IPS-11a (cell line): ENCODE measurements around the gene ADPRS.

Experiments used
- H3K4me3 ChIP-seq: one replicate; pipeline ENCODE4 v1.5.1; 2013; ENCODE audit warnings: low read depth, low read length, control low read depth

ADPRS gene

GRCh38 chr1:36128905-36129206, 40.2 kb downstream of the ADPRS start:
- H3K4me3 ChIP-seq = no peak overlapping the region

DNA sequence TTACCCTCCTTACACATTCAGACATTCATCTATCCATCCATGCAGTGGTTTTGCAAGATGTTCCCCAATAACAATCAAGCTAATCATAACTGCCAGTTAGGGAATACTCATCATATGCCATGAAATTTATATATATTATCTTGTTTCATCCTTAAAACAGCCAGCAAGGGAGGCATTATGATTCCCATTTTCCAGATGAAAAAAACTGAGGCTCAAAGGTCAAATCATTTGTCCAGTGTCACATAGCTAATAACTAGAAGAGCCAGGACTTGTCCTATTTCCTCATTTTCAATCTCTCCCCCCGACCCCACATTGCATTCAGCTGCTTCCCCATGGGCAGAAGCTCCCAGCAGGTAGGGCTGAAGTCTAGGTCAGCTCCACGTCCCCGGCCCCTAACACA, 43.3 kb downstream of the ADPRS start:
- H3K4me3 ChIP-seq = no peak overlapping the region

- H3K4me3 ChIP-seq = no peak overlapping the region
These were observed 44.8 kb downstream of the ADPRS start for GRCh38 chr1:36133484-36133883.

- H3K4me3 ChIP-seq = no peak overlapping the region
These were observed 45.3 kb downstream of the ADPRS start for GRCh38 chr1:36134031-36134430.

- H3K4me3 ChIP-seq = no peak overlapping the region
These were observed 46.0 kb downstream of the ADPRS start for GRCh38 chr1:36134505-36135329.

DNA sequence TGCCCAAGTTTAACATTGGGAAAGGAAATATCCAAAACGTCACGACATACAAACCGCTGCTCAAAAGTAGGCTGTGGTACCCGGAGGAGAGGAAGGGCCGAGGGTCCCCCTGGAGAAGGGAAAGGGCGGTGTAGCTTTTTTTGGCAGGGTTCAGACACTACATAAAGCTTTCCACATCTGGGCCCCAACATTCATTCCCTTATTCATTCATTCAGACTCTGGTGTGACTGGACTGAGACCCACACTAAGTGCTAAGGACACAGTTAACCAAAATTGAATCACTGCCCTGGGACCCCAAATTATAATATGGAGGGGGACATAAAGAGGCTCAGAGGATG, 46.6 kb downstream of the ADPRS start:
- no peak overlapping the region for H3K4me3 ChIP-seq

GRCh38 chr1:36135796-36136195, 47.1 kb downstream of the ADPRS start:
- no peak overlapping the region for H3K4me3 ChIP-seq

GRCh38 chr1:36136535-36136934, 47.8 kb downstream of the ADPRS start:
- H3K4me3 ChIP-seq = no peak overlapping the region

DNA sequence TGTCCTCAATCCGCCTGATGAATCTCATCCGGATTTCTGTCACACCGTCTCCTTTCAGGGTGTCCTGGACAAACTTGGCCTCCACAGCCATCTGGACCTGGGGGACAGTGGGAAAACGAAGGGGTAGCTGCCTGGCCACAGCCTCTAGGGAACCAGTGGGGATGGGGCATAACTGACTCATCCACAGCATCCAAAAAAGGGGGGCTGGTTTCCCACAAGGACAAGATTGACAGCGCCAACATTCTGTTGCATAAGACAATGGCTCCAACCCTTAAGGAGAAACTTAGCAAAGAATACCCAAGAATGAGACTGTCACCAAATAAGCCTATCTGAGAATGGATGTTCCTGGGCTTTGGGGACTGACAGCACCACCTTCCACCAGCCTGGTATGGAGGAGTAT, 48.5 kb downstream of the ADPRS start:
- H3K4me3 ChIP-seq = no peak overlapping the region

GRCh38 chr1:36137776-36138175, 49.1 kb downstream of the ADPRS start:
- no peak overlapping the region for H3K4me3 ChIP-seq

DNA sequence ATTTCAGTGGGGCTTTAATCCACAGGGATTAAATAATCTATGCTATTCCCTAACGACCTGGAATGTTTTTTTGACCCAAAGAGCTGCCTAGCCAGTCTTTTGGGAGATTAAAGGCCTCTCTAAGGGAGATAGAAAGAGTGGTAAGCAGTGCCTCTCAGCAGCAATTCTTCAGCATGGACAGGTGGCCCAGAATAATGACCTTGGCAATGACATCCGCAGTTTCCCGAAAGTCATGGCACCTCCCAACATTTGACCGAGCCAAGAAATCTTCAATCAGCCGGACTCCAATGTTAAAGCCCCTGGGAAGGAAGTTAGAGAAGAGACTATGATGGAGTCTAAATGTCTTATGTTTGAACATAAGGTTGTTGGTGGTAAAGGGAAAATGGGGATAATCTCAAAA, 50.8 kb downstream of the ADPRS start:
- no peak overlapping the region for H3K4me3 ChIP-seq

DNA sequence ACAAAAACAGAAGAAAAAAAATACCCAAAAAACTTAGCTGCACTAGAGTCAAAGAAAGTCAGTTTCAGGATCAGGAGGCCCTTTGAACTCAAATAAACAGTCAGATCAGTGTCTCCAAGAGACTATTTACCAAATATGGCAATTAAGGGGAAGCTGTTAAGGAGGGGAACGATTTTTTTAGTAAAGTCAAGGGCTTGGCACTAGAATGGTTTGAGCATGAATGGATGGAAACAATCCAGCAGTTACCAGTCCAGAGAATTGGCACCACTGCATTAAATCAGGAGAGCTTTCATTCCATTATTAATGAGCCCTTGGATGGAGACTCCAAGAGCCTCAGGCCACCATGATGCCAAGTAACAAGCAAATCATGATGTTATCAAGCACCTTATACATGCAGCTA, 53.4 kb downstream of the ADPRS start:
- no peak overlapping the region for H3K4me3 ChIP-seq

GRCh38 chr1:36143424-36143823, 54.7 kb downstream of the ADPRS start:
- no peak overlapping the region for H3K4me3 ChIP-seq
